IMR-90 (cell line): Measurements from ENCODE around the gene ITSN2.

ENCODE experiments used
- CHD1 ChIP-seq: IDR thresholded peaks from 2 replicates; pipeline ENCODE4 v1.6.1; 2012; ENCODE audit warnings: low read depth, low read length, improper control_type of control experiment
- CTCF ChIP-seq: conservative IDR thresholded peaks from 2 replicates; pipeline ENCODE4 v1.5.1; 2012; ENCODE audit warnings: mild to moderate bottlenecking, low read depth, low read length, improper control_type of control experiment
- MAFK ChIP-seq: IDR thresholded peaks from 2 replicates; pipeline ENCODE4 v1.6.1; 2012; ENCODE audit warnings: low read depth, low read length, improper control_type of control experiment
- MXI1 ChIP-seq: IDR thresholded peaks from 2 replicates; pipeline ENCODE4 v1.6.1; 2012; ENCODE audit warnings: low read depth, mild to moderate bottlenecking, low read length, moderate library complexity, borderline replicate concordance
- NFE2L2 ChIP-seq: fragments of 150-350 bp; IDR thresholded peaks from 2 replicates; pipeline ENCODE4 v1.6.1; 2016; ENCODE audit warnings: low read depth, mild to moderate bottlenecking, low read length
- POLR2A ChIP-seq: IDR thresholded peaks from 2 replicates; pipeline ENCODE4 v1.6.1; 2012; ENCODE audit warnings: mild to moderate bottlenecking, low read depth, low read length

- TF ChIP-seq CTCF, result no peak
- TF ChIP-seq POLR2A, result no peak
- no peak for TF ChIP-seq MAFK
- TF ChIP-seq CHD1, result no peak
- TF ChIP-seq NFE2L2, result no peak
- TF ChIP-seq MXI1, result no peak
Observed at GRCh38 chr2:24237313-24237712, 123.0 kb downstream of the ITSN2 start.
